GM21526 (cell line): ENCODE results near the gene RPS6KA5.
"Not testable (repeated sequence)": the region's sequence is repeated elsewhere in the genome, so short reads cannot be mapped to it uniquely, and the experiment has no call there.

ENCODE experiments used
- ATAC-seq: cut with Tn5 transposase; IDR thresholded peaks from one replicate; pipeline ENCODE4 v1.9.1; 2021; ENCODE audit warnings: moderate library complexity; ENCODE audit not compliant: unreplicated experiment, low FRiP score

Gene RPS6KA5

DNA sequence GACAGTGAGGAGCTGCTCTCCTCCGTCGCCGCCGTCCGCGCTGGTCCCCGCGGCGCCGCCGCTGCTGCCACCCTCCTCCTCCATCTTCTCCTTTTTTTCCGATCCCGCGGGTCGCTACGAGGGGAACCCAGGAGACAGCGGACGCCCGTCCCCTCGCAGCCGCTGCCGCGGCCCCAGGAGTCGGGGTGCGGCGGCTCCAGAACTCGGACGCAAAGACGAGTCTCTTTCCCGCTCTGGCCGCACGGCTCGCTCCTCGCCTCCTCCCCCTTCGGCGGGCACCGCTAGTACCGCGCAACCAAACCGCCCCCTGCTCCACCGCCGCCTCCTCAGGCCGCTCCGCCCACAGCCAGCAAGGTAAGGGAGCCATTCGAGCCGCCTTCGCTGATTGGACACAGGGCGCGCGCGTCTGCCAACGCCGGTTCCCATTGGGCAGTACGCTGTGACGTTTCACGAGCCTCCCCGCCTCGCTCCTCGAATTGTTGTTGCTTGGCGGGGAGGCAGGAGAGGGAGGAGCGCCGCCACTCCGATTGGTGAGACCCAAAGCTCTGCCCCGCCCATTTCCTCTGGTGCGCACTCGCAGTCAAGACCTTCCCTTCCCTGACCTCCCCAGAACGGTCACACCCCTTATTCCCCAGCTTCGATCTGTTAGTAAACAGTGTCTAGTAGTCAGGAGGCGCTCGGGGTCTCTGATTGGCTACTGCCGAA is at the start of gene RPS6KA5:
RPS6KA5 (minus strand) TSS at position 291 of the 705 bp plus-strand sequence; CDS start at position 84, 207 bp downstream.
- peak; percentile 85 for ATAC-seq

DNA sequence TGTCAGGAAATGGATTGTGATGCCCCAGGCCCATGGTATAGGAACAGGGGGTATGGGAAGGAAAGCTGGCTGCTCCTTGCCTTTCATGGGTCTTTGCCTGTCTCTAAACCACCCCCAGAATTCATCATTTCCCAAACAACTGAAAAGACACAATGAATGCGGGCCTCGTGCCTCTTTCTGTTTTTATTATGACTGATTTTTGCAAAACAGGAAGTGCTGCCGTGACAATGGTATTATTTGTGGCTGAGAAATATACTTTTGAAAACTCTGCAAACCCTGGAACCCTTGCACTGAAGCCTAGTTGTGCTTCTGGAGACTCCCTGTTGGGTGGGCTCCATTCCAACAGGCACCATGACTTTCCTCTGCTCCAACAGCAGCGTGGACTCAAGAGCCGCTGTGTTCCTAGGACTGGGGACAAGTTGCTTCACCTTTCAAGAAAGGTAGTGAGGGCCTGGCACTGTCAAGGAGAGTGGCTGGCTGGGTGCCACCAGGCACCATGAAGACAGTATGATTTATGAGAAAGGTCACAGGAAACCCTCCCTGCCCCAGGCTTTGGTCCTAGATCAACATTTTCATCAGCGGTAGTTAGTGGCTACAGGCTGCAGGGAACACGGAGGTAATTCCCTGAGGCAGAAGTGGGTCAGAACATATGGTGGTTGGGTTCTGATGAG is 48.6 kb upstream of the RPS6KA5 start:
- ATAC-seq = no peak

DNA sequence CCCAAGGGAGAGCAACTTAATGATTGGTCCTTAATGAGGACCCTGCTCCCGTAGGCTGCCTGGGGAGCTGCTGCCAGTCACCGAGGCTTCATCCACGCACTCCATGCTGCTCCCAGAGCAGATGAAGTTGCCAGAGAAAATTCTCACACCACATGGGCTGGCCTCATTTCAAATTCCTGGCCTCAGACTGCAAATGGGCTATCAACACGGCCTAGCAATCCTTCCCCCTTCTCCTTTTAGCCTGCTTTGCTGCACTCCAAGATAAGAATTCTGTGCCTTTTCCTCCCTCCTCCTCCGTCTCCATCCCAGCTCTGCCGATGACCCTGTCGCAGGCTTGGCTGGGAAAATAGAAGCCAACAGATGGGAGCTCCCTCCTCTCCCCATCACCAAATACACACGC is 42.7 kb upstream of the RPS6KA5 start:
- ATAC-seq = no peak

DNA sequence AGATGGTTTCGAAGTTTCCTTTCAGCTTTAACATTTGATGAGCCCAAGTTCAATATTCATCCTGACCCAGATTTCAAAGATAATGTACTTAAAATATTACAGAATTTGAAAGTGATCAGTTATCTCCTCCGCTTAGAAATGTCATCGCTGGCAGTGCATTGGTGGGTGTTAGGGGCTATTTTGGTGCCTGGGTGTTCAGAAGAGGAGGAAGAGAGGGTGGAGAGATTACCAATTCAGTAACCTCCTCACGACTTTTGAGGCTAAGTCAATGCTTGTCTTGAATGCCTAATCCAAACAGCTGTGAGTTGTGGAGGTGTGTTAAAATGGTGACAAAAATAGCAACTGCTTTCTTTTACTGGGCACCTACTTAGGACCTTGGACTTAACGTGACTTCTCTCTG is 39.7 kb upstream of the RPS6KA5 start:
- no peak for ATAC-seq

DNA sequence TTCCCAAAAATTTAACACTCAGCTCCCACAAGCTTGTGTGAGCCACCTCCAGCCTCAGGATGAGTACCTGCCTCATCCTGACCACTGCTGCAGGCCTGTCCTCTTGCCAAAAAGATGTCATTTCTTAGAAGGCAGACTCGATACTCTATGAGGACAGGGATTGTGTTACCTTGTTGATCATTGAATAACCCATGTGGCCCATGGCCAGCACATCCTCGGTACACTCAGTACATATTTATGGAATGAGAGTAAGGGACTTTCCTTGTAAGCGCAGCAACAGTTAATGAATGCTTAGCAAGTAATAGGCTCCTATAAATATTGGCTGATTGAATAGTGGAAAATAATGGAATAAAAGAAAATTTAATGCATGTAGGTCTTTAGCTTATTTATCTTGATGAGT is 38.1 kb upstream of the RPS6KA5 start:
- ATAC-seq = no peak

DNA sequence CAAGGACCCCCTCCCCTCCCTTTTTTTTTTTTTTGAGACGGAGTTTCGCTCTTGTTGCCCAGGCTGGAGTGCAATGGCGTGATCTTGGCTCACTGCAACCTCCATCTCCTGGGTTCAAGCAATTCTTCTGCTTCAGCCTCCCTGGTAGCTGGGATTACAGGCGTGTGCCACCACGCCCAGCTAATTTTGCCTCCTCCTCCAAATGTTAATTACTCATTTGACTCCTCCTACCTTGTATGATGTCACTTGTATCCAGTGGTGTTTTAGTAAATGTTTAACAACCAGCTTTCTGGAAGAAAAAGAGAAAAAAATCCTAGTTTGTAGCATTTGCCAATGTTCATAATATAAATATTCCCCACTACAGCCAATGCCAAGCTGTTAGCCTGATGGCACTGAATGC is 37.2 kb upstream of the RPS6KA5 start:
- ATAC-seq = not testable (repeated sequence)

DNA sequence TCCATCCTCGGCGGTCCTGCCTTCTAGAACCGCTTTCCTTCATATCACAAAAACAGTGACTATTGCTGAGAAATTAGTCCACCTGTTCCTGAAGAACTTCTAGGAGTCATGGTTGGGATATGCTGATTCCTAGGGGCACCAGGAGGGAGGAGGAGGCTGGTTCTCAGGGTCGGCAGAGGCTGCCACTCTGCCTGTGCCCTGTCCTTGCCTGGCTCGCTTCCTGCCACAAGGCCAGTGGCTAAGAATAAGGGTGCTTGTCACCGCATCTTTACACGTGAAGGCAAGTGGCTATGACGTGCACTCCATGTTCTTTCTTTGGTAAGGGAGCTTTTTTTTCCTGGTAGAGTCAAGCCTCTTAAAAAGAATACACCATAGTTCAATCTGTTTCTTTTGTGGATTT is 34.7 kb upstream of the RPS6KA5 start:
- ATAC-seq = no peak

DNA sequence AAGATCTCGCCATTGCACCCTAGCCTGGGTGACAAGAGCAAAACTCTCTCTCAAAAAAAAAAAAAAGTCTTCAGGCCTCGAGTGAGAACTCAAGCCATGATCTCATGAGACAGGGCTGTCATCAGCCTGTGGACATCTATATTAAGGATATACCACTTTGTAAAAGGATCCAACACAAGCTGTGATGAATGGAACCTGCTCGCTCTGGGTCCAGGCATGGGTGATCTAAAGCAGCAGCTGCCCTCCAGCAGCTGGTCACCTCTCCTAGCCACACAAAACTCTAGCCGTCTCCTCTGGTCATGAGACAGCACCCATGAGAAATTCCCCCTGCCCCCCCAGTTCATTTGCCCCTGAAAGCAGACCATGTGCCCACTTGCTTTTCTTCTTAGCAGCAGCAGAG is 34.3 kb upstream of the RPS6KA5 start:
- no peak for ATAC-seq

DNA sequence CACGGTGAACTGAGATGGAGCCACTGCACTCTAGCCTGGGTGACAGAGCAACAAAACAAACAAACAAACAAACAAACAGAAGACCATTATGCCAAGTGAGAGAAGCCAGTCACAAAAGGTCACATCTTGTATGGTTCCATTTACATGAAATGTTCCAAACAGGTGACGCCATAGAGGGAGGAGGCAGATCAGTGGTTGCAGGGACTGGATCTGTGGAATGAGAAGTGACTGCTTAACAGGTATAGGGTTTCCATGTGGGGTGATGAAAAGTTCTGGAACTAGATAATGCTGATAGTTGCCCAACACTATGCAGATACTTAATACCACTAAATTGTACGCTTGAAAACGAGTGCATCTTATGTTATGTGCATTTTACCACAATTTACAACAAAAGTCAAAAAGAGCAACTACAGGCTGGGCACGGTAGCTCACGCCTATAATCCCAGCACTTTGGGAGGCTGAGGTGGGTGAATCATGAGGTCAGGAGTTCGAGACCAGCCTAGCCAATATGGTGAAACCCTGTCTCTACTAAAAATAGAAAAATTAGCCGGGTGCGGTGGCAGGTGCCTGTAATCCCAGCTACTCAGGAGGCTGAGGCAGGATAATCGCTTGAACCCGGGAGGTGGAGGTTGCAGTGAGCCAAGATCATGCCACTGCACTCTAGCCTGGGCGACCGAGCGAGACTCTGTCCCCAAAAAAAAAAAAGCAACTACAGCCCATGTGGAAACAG is 33.5 kb upstream of the RPS6KA5 start:
- not testable (repeated sequence) for ATAC-seq

DNA sequence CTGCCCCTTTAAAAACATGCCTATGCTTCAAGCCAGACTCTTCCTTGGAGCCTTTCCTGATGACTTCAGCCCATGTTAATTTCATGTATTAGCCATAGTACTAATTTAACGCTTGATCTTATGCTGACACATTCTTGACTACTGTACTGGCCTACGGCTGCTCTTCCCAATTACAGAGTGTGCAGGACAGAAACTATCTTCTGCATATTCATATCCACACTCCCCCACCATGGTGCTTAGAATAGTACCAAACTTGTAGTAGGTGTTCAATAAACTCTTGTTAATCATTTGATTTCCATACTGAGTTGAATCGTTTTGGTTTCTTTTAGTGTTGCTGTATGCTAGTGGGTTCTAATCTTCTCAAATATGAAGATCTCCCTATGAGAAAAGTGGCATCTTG is 31.6 kb upstream of the RPS6KA5 start:
- no peak for ATAC-seq

DNA sequence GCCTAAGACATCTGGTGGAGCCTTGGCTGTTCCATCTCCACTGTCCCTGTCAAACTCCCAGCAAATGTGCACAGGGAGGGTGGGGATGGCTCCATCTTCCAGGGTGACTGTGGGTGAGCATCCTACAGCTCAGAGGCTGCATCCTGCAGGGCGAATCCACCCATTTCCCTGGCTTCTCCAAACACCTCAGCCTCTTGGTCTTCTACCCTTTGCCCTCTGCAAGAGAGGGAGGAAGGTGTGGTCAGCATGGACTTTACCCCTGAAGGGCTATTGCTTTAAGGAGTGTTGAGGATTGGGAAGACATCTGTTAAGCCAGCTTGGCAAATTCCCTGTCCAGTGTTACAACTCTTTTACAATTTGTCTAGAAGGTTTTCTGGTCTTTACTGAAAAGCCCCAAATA is 30.3 kb upstream of the RPS6KA5 start:
- no peak for ATAC-seq

DNA sequence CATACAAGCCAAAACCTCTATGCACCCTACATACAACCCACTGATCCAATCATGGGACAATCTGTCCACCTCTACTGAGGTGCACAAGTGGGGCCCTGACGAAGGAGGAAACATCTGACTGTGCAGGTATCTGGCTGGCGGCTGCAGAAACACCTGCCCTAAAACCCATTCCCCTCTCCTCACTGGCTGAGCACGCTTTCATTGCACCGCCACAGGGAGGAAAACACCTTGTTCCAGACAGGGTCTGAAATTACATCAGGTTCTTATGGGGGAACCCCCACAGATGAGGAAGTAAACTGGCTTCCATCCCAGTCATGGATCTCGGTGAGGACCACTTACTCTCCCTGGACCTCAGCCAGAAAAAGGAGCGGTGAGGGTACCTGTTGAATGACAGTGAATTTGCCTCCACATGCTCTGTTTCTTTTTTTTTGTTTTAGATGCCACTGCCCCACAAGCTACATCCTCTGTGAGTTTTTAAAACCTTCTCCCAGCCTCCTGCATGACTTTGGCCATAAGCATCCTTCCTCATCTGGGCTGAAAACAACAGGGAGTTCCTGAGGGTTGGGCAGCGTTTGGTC is 29.6 kb upstream of the RPS6KA5 start:
- no peak for ATAC-seq

DNA sequence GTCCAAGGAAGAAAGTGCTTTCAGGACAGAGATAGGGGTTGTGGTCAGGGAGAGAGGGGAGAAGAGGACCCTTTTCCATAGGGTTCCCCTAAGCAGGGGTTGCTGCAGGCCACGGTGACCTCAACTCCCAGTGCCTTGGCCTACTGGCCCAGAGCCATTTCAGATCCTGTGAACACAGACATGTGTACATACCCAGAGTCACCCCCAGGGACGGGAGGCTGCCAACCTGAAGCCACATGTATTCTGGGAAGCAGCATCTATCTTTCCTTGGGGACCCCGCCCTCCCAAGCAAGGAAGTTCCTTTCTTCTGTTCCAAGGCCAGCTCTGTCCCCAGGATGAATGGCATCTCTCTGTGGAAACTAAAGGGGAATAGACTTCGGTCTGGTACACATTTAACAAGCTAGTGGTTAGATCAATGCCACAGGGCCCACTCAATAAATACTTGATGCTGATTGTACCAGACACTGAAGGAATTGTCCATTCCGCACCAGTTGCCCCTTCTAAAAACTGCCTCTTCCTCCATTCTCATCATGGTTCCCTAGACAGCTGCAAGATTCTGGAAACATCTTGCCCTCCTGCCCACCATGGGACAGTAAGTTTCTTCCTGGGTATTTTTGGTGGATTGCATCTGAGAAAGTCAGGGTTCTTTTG is 28.3 kb upstream of the RPS6KA5 start:
- ATAC-seq = no peak

DNA sequence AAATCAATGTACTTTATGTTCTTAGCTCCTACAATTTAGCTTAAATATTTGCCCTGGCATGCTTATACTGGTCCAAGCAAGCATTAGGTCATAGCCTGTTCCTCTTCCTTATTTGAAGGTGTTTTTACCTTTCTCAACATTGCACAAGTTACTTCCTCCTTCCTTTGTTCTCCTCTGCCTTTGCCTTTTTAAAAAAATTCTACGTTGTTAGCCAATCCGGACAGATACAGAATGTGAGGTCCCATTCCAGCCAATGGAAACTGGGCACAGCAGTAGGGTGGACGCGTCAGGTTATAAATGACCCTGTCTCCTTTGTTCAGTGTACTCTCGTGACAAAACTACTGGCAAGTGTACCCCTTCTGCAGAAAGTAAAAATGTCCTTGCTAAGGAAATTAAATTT is 27.0 kb upstream of the RPS6KA5 start:
- ATAC-seq = not testable (repeated sequence)

DNA sequence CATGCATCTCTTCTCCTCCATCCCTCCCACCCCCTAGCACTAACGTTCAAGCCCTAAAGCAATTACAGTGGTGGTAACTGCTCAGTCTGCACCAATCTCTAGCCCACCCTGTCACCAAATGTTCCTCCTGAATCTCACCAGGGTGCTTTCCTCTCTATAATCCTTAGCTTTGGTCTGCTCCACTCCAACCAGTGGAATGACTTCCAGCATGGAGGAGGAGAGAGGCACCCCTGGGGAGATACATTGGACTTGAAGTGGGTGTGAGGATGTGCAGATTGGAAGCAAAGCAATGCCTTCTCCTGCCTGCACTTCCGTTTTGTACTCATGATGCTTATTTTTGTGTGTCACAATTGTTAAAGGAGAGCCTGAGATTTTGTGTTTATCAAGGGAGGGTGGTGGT is 24.1 kb upstream of the RPS6KA5 start:
- no peak for ATAC-seq

DNA sequence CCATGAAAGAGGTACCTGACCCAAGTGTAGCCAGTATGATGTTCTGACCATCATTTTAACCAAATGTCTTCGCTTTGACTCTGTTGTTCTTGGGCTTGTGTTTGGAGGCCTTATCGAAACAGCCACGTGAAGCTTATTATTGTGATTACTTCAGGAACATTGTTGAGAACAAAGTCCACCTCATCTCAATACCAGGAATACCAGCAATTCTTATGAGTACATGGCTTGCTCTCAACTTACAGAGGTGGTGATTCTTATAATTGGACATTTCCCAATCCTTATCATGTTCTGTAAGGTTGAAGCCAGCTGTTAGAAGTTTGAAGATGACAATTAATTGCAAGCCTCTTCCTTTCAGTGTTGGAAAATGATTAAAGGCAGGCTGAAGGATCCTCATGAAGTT is 21.8 kb upstream of the RPS6KA5 start:
- no peak for ATAC-seq

DNA sequence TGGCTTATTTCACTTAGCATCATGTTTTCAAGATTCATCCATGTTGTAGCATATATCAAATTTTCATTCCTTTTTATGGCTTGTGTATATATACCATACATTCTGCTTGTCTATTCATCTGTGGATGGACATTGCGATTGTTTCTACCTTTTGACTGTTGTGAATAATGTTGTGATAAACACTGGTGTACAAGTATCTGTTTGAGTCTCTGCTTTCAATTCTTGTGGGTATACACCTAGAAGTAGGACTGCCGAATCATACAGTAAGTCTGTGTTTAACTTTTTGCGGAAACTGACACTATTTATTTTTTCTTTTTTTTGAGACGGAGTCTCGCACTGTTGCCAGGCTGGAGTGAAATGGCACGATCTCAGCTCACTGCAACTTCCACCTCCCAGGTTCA is 19.6 kb upstream of the RPS6KA5 start:
- ATAC-seq = no peak

DNA sequence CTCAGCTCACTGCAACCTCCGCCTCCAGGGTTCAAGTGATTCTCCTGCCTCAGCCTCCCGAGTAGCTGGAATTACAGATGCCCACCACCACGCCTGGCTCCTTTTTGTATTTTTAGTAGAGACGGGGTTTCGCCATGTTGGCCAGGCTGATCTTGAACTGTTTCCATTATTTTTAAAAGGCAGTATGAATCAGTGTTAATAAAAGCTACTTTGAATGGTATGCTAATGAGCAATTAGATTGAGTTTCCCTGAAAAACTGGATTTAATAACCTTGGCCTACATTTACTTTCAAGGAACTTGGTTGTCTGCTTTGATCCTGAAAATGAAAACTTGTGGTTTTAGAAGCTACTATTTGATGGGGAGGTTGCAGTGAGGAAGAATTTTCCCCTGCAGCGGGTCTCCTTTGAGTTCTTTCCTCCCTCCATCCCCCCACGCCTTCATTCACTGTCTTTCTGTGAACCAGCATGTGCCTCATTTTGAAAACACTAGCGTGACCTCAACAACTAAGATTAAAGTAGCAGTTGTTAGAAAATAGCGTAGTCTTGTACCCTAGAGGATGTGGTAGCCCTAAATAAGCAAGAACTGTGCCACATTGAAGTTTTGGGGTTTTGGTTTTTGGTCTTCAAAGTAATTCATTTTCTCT is 17.8 kb upstream of the RPS6KA5 start:
- no peak for ATAC-seq

DNA sequence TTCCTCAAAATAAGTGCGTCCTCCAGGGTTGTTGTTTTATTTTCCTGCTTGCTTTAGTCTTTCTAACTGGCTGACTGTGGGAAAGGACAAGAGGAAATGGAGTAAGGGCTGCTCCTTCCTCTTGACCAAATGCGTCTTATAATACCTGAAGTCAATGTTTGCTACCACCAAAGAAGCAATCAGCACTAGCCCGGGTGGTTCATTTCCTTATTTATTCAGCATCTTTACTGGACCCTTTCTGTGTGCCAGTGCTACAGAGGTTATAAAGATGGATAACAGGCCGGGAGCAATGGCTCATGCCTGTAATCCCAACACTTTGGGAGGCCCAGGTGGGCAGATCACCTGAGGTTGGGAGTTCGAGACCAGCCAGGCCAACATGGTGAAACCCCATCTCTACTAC is 15.1 kb upstream of the RPS6KA5 start:
- ATAC-seq = no peak

DNA sequence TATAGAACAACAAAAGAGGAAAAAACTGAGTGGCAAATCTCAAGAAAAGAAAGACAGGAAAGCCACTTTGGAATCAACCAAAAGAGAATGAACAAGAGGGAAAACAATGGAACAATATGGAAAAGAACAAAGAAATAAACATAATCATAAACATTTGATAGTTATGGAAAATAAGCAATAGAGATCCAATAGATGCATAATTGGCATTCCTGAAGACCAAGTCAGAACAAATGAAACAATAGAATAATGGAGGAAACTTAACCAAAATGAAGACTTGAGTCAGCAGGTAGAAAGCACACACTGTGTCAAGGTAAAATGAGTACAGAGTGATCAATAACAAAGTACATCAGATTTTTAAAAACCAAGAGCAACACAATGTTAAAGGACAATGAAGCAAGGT is 10.1 kb upstream of the RPS6KA5 start:
- ATAC-seq = no peak
